ENCODE results near the gene JARID2.
A peak's percentile ranks its signal among the peaks of the same experiment; 100 is the strongest.
"Not testable (repeated sequence)": the region's sequence is repeated elsewhere in the genome, so short reads cannot be mapped to it uniquely, and the experiment has no call there.

JARID2 gene

GRCh38 chr6:15403094-15403755 lies 157.4 kb downstream of the JARID2 start:
- no peak for DNase-seq

- no peak for DNase-seq
Measured at GRCh38 chr6:15404685-15404980, 158.8 kb downstream of the JARID2 start.

- peak in 1 of 4 experiments; percentile 38 for DNase-seq
Measured at GRCh38 chr6:15405129-15406068, 159.5 kb downstream of the JARID2 start.

- DNase-seq = no peak
Measured at GRCh38 chr6:15406452-15406851, 160.6 kb downstream of the JARID2 start.

DNA sequence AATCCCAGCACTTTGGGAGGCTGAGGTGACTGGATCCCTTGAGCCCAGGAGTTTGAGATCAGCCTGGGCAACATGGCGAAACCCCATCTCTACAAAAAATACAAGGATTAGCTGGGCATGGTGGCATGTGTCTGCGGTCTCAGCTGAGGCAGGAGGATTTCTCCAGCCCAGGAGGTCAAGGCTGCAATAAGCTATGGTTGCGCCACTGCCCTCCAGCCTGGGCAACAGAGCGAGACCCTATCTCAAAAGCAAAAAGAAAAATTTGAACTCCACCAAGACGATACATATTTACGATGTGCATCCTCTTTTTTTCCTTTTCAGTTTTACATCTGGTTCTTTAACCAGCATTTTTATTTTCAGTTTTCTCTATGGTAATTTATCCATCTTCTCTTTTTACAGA lies 162.1 kb downstream of the JARID2 start:
- no peak for DNase-seq

DNA sequence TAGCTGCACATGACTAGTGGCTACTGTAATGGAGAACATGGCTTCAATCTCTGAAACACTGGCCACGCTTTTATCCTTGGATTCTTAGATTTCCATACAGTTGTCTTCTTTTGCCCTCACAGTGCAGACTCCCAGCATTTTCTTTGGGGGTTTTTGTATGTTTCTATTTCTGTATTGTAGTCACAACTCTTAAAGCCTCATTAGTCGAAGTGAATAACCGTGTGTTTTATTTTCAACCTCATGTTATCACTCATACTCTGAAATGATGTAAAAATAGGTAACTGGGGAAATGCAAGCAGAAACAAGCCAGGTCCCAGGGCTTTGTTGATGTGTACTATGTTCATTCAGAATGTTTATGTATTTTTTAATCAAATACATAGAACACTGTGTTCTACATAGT lies 162.9 kb downstream of the JARID2 start:
- DNase-seq = no peak

- DNase-seq = no peak
Measured at GRCh38 chr6:15409301-15410125, 163.6 kb downstream of the JARID2 start.

DNA sequence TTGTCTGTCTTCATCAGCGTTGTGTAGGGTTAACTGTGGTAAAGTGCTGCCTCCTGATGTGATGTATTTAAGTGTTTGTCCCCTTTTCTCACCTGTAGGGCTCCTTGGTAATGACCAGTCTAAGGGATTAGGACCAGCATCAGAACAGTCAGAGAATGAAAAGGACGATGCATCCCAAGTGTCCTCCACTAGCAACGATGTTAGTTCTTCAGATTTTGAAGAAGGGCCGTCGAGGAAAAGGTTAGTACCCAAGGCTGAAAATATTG lies 164.2 kb downstream of the JARID2 start:
- no peak for DNase-seq

- no peak for DNase-seq
Measured at GRCh38 chr6:15410752-15411151, 164.9 kb downstream of the JARID2 start.

GRCh38 chr6:15411766-15412165 lies 165.9 kb downstream of the JARID2 start:
- DNase-seq = no peak

- no peak for DNase-seq
Measured at GRCh38 chr6:15412767-15413166, 166.9 kb downstream of the JARID2 start.

- DNase-seq = peak in 3 of 4 experiments; percentile 38 to 62 (median 47)
Measured at GRCh38 chr6:15413466-15414234, 167.8 kb downstream of the JARID2 start.

DNA sequence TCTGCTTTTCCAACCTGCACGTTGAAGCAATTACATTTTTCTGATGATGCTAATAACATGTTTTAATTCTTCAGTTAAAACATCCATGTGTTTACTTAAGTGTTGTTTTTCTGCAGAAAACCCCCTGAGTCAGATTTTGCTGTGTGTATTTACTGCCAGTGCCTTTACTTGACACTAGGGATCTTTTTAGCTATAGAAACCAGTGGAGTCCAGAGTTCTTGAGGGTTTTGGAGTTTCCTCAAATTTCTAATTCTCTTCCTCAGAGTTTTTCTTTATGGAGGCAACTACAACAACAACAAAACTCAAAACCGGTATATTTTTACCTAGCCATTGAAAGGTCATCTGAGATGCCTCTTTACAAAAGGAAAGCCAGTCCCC lies 168.4 kb downstream of the JARID2 start:
- DNase-seq = no peak

DNA sequence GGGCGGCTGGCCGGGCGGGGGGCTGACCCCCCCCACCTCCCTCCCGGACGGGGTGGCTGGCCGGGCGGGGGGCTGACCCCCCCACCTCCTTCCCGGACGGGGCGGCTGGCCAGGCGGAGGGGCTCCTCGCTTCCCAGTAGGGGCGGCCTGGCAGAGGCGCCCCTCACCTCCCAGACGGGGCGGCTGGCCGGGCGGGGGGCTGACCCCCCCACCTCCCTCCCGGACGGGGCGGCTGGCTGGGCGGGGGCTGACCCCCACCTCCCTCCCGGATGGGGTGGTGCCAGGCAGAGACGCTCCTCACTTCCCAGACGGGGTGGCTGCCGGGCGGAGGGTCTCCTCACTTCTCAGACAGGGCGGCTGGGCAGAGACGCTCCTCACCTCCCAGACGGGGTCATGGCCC lies 169.8 kb downstream of the JARID2 start:
- DNase-seq = not testable (repeated sequence)

DNA sequence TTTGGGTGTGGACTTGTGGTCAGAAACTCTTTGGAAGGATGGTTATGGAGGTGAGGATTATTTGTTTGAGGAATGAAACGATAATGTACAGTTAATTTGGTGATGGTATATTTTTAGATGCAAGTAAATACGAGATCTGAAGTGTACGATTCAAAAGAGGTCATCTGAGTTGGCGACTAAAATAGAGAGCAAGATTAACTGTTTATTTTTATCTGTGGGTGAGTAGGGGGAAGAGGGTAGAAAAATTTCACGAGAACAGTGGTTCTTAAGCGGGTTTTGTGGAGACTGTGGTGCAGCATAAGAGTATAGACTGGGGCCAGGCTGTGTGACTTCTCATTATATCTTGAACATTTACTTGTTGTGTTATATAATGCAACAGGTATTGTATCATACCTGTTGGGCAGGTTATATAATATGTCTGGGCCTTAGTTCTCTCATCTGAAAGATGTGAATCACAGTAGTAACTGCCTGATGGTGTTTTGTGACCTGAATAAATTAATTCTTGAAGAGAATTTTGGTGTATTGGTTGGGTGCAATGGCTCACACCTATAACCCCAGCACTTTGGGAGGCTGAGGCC lies 171.2 kb downstream of the JARID2 start:
- no peak for DNase-seq

DNA sequence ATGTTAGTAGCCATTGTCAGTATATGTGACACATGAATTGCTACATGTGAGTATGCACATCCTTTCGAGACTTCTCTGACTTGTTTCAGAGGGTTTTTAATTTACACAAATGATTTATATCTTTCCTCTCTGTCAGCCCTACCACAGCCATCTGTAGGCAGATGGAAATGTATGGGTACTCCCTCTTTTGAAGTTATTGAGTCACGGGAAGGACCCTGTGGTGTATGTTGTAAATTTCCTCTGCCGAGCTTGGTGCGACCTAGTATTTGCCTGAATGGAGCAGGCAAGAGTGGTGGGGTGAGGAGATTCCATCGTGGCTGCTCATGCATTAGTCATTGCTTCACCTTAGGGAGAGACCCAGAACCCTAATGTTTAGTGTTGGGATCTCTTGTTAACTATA lies 171.9 kb downstream of the JARID2 start:
- DNase-seq = no peak

DNA sequence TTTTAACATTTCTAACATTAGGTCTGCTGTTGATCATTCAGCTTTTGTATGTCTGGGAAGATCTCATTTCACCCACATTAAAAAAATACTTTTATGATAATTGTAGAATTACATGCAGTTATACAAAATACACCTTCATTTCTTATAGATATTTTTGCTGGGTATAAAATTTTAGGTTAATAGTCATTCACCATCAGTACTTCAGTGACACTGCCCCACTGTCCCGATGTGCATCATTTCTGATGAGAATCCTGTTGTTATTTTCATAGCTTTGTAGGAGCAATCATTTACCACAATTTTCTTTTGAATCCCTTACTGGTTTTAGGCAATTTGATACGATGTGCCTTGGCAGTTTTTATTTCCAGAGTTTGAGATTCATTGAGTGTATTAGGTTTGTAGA lies 173.6 kb downstream of the JARID2 start:
- no peak for DNase-seq

GRCh38 chr6:15420959-15421438 lies 175.1 kb downstream of the JARID2 start:
- DNase-seq = peak in 2 of 4 experiments; percentile 71

- DNase-seq = no peak
Measured at GRCh38 chr6:15421945-15422733, 176.3 kb downstream of the JARID2 start.

GRCh38 chr6:15423286-15423993 lies 177.6 kb downstream of the JARID2 start:
- no peak for DNase-seq

- DNase-seq = no peak
Measured at GRCh38 chr6:15425947-15426346, 180.1 kb downstream of the JARID2 start.
